ENCODE data around the gene WIPI1.

GRCh38 chr17:68459037-68459639 is 1.8 kb upstream of the WIPI1 start:
- TF ChIP-seq CTCF (IDR thresholded peaks at IDR 0.05) (no peak), CREM (CRISPR knock-in tag; IDR thresholded peaks at IDR 0.05) (no peak), NR2C2 (CRISPR knock-in tag; IDR thresholded peaks at IDR 0.05) (no peak), FOXP4 (CRISPR knock-in tag; IDR thresholded peaks at IDR 0.05) (no peak), ZNF121 (CRISPR knock-in tag; IDR thresholded peaks at IDR 0.05) (no peak), FOXJ3 (CRISPR knock-in tag; IDR thresholded peaks at IDR 0.05; ENCODE audit: borderline replicate concordance) (no peak), MAX (CRISPR knock-in tag; IDR thresholded peaks at IDR 0.05) (no peak), ZNF416 (CRISPR knock-in tag; IDR thresholded peaks at IDR 0.05) (no peak), NR3C1 (CRISPR knock-in tag; conservative IDR thresholded peaks at IDR 0.05; ENCODE audit: low read depth) (no peak), HMGXB4 (CRISPR knock-in tag; IDR thresholded peaks at IDR 0.05) (no peak), ZSCAN18 (CRISPR knock-in tag; IDR thresholded peaks at IDR 0.05) (no peak), ZNF263 (CRISPR knock-in tag; IDR thresholded peaks at IDR 0.05; ENCODE audit: low read depth) (no peak), ZNF138 (CRISPR knock-in tag; conservative IDR thresholded peaks at IDR 0.05) (no peak)

Data from WTC11 (cell line).